ENCODE results near the gene TAOK1.
A peak's percentile ranks its signal among the peaks of the same experiment; 100 is the strongest.

GRCh38 chr17:29569245-29569950 is 179.2 kb downstream of the TAOK1 start:
- TF ChIP-seq ZNF600 (tag by site-specific recombination; IDR thresholded peaks at IDR 0.05) (peak; percentile 80), IKZF3 (tag by site-specific recombination; IDR thresholded peaks at IDR 0.05) (no peak), ZNF423 (tag by site-specific recombination; IDR thresholded peaks at IDR 0.05) (no peak), OSR2 (tag by site-specific recombination; IDR thresholded peaks at IDR 0.05) (no peak), ZNF24 (tag by site-specific recombination; IDR thresholded peaks at IDR 0.05) (no peak)
- TF ChIP-seq, protein P1, sequence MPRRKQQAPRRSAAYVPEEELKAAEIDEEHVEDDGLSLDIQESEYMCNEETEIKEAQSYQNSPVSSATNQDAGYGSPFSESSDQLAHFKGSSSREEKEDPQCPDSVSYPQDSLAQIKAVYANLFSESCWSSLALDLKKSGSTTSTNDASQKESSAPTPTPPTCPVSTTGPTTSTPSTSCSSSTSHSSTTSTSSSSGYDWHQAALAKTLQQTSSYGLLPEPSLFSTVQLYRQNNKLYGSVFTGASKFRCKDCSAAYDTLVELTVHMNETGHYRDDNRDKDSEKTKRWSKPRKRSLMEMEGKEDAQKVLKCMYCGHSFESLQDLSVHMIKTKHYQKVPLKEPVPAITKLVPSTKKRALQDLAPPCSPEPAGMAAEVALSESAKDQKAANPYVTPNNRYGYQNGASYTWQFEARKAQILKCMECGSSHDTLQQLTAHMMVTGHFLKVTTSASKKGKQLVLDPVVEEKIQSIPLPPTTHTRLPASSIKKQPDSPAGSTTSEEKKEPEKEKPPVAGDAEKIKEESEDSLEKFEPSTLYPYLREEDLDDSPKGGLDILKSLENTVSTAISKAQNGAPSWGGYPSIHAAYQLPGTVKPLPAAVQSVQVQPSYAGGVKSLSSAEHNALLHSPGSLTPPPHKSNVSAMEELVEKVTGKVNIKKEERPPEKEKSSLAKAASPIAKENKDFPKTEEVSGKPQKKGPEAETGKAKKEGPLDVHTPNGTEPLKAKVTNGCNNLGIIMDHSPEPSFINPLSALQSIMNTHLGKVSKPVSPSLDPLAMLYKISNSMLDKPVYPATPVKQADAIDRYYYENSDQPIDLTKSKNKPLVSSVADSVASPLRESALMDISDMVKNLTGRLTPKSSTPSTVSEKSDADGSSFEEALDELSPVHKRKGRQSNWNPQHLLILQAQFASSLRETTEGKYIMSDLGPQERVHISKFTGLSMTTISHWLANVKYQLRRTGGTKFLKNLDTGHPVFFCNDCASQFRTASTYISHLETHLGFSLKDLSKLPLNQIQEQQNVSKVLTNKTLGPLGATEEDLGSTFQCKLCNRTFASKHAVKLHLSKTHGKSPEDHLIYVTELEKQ (tag by site-specific recombination; IDR thresholded peaks at IDR 0.05; ENCODE audit: borderline replicate concordance) = no peak
- TF ChIP-seq, protein P2, sequence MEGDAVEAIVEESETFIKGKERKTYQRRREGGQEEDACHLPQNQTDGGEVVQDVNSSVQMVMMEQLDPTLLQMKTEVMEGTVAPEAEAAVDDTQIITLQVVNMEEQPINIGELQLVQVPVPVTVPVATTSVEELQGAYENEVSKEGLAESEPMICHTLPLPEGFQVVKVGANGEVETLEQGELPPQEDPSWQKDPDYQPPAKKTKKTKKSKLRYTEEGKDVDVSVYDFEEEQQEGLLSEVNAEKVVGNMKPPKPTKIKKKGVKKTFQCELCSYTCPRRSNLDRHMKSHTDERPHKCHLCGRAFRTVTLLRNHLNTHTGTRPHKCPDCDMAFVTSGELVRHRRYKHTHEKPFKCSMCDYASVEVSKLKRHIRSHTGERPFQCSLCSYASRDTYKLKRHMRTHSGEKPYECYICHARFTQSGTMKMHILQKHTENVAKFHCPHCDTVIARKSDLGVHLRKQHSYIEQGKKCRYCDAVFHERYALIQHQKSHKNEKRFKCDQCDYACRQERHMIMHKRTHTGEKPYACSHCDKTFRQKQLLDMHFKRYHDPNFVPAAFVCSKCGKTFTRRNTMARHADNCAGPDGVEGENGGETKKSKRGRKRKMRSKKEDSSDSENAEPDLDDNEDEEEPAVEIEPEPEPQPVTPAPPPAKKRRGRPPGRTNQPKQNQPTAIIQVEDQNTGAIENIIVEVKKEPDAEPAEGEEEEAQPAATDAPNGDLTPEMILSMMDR (tag by site-specific recombination; IDR thresholded peaks at IDR 0.05) = no peak

All from HEK293 (cell line).